HG02610 (cell line): ENCODE measurements around the gene XIRP1.

ENCODE experiments used
- ATAC-seq: cut with Tn5 transposase; IDR thresholded peaks from one replicate; pipeline ENCODE4 v1.9.1; 2021; ENCODE audit warnings: mild to moderate bottlenecking, moderate library complexity; ENCODE audit not compliant: unreplicated experiment

The XIRP1 gene

GRCh38 chr3:39144748-39145380 lies 47.5 kb downstream of the XIRP1 start:
- ATAC-seq, result no peak

GRCh38 chr3:39144095-39144747 lies 48.2 kb downstream of the XIRP1 start:
- no peak for ATAC-seq

- no peak for ATAC-seq
These were observed 49.1 kb downstream of the XIRP1 start for GRCh38 chr3:39143051-39143885.

GRCh38 chr3:39142067-39142466 lies 50.3 kb downstream of the XIRP1 start:
- ATAC-seq, result no peak

- no peak for ATAC-seq
These were observed 51.0 kb downstream of the XIRP1 start for GRCh38 chr3:39141171-39141995.

- ATAC-seq, result no peak
These were observed 51.9 kb downstream of the XIRP1 start for GRCh38 chr3:39140341-39140971.

- no peak for ATAC-seq
These were observed 53.0 kb downstream of the XIRP1 start for GRCh38 chr3:39139442-39139841.

- ATAC-seq, result no peak
These were observed 53.5 kb downstream of the XIRP1 start for GRCh38 chr3:39138804-39139415.

GRCh38 chr3:39137991-39138803 lies 54.2 kb downstream of the XIRP1 start:
- ATAC-seq, result no peak

GRCh38 chr3:39137435-39137936 lies 54.9 kb downstream of the XIRP1 start:
- ATAC-seq, result no peak

- no peak for ATAC-seq
These were observed 55.6 kb downstream of the XIRP1 start for GRCh38 chr3:39136533-39137434.

- ATAC-seq, result no peak
These were observed 57.1 kb downstream of the XIRP1 start for GRCh38 chr3:39135170-39135805.

- ATAC-seq, result no peak
These were observed 58.1 kb downstream of the XIRP1 start for GRCh38 chr3:39134305-39134704.

- no peak for ATAC-seq
These were observed 58.6 kb downstream of the XIRP1 start for GRCh38 chr3:39133822-39134221.
